ENCODE data around the gene GPSM1.
"Not testable (repeated sequence)": the region's sequence is repeated elsewhere in the genome, so short reads cannot be mapped to it uniquely, and the experiment has no call there.

Gene GPSM1

DNA sequence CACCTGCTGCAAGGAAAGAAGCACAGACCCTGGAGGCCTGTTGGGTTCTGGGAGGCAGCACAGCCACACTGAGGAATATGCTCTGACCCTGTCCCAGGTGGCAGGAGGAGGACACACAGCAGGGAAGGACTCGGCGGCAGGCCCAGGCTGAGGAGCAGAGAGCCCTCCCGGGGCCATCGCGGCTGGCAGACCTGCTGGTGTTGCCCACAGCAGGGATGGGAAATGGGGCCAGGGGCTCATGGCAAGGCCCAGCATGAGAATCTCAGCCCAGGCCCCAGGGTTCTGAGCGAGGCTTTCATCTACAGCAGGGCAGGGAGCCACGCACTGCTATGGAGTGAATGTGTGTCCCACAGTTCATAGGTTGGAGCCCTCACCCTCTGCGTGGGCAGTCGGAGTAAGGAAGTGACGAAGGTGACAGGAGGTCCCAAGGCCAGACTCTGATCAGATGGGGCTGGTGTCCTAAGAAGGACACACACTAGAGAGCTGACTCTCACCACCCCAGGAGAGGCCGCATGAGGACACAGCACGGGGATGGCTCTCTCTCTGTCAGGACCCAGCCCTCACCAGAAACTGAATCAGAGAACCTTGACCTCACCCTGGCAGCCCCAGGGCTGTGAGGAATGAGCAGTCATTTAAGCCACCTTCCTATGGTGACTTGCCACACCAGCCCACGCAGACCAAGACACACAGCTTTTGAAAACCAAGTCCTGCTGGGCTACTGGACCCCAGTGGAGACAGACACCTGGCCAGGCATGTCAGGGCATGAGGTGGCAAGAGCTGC lies 10.3 kb upstream of the GPSM1 start:
- H3K27me3 ChIP-seq (ENCODE audit: insufficient read depth, low read length) = no peaks in the 10 kb centered on the region
- H3K9ac ChIP-seq (ENCODE audit: low read depth, low read length) = no peak overlapping the region
- H3K27ac ChIP-seq (ENCODE audit: low read length) = no peak overlapping the region
- H3K9me3 ChIP-seq (ENCODE audit: insufficient read depth, low read depth, low read length) = peaks cover 14% of the 10 kb centered on the region
- H3K4me1 ChIP-seq (ENCODE audit: insufficient read depth, low read length) = no peaks in the 10 kb centered on the region
- H3K36me3 ChIP-seq (ENCODE audit: insufficient read depth, low read depth, low read length) = no peaks in the 10 kb centered on the region
- H3K4me3 ChIP-seq (ENCODE audit: low read length) = no peak overlapping the region

DNA sequence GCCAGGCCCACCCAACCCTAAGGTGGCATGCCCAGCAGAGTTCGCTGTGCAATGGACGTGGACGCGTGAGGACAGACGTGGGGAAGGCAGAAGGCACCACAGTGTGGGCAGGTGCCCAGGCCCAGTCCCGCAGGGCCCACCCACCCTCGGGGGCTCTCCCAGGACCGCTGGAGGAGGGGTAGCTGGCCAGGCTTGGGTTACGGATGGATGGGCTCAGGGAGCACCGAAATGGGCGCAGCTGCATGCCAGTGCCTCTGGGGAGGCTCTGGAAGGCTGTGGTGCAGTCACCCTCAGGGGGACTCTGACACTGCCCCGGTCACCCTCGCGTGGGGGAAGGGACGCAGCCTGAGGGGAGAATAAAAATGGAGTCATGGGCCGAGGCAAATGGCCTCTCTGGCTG lies 9.6 kb upstream of the GPSM1 start:
- peaks cover 14% of the 10 kb centered on the region for H3K9me3 ChIP-seq (ENCODE audit: insufficient read depth, low read depth, low read length)
- no peaks in the 10 kb centered on the region for H3K36me3 ChIP-seq (ENCODE audit: insufficient read depth, low read depth, low read length)
- H3K9ac ChIP-seq (ENCODE audit: low read depth, low read length) = no peak overlapping the region
- no peaks in the 10 kb centered on the region for H3K27me3 ChIP-seq (ENCODE audit: insufficient read depth, low read length)
- no peak overlapping the region for H3K4me3 ChIP-seq (ENCODE audit: low read length)
- no peak overlapping the region for H3K27ac ChIP-seq (ENCODE audit: low read length)
- no peaks in the 10 kb centered on the region for H3K4me1 ChIP-seq (ENCODE audit: insufficient read depth, low read length)

- H3K4me1 ChIP-seq (ENCODE audit: insufficient read depth, low read length) = no peaks in the 10 kb centered on the region
- no peak overlapping the region for H3K9ac ChIP-seq (ENCODE audit: low read depth, low read length)
- H3K27me3 ChIP-seq (ENCODE audit: insufficient read depth, low read length) = no peaks in the 10 kb centered on the region
- no peak overlapping the region for H3K27ac ChIP-seq (ENCODE audit: low read length)
- peaks cover 14% of the 10 kb centered on the region for H3K9me3 ChIP-seq (ENCODE audit: insufficient read depth, low read depth, low read length)
- H3K4me3 ChIP-seq (ENCODE audit: low read length) = no peak overlapping the region
- no peaks in the 10 kb centered on the region for H3K36me3 ChIP-seq (ENCODE audit: insufficient read depth, low read depth, low read length)
Observed at GRCh38 chr9:136318111-136318775, 9.1 kb upstream of the GPSM1 start.

DNA sequence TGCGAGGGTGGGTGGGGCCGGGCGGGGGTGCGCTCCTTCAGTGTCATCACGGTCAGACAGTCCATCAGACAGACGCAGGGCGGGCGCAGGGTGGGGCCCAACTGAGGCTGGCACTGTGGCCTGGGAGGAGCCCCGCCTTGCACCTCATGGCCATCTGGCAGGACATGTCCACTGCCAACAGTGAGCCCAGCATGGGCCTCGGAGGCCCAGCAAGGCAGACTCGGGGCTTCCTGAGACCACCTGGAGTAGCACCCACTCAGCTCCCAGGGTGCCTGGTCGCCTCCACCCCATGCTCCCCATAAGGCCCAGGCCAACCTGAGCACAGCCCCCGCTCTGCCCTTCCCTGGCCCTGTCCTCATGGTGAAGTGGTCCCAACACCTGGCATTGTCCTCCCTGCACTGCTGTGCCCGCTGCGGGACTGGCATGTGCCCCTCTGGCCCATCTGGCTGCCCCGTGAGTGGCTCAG lies 8.5 kb upstream of the GPSM1 start:
- Histone ChIP-seq H3K4me3 (ENCODE audit: low read length) (no peak overlapping the region), H3K36me3 (ENCODE audit: insufficient read depth, low read depth, low read length) (no peaks in the 10 kb centered on the region), H3K27ac (ENCODE audit: low read length) (no peak overlapping the region), H3K4me1 (ENCODE audit: insufficient read depth, low read length) (no peaks in the 10 kb centered on the region), H3K9me3 (ENCODE audit: insufficient read depth, low read depth, low read length) (peaks cover 14% of the 10 kb centered on the region), H3K9ac (ENCODE audit: low read depth, low read length) (no peak overlapping the region), H3K27me3 (ENCODE audit: insufficient read depth, low read length) (no peaks in the 10 kb centered on the region)

DNA sequence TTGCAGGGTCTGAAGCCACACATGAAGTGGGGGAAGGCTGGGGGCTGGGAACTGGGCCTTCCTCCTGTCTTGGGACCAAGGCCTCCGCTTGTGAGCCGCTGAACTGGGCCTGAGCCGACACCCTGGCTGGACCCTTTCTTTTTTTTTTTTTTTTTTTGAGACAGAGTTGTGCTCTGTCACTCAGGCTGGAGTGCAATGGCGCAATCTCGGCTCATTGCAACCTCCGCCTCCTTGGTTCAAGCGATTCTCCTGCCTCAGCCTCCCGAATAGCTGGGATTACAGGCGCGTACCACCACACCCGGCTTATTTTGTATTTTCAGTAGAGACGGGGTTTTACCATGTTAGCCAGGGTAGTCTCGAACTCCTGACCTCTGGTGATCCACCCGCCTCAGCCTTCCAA lies 8.1 kb upstream of the GPSM1 start:
- not testable (repeated sequence) for H3K36me3 ChIP-seq (ENCODE audit: insufficient read depth, low read depth, low read length); H3K9ac ChIP-seq (ENCODE audit: low read depth, low read length); H3K27ac ChIP-seq (ENCODE audit: low read length); H3K4me3 ChIP-seq (ENCODE audit: low read length); H3K4me1 ChIP-seq (ENCODE audit: insufficient read depth, low read length); H3K27me3 ChIP-seq (ENCODE audit: insufficient read depth, low read length)
- peaks cover 14% of the 10 kb centered on the region for H3K9me3 ChIP-seq (ENCODE audit: insufficient read depth, low read depth, low read length)

GRCh38 chr9:136319955-136320354 lies 7.4 kb upstream of the GPSM1 start:
- not testable (repeated sequence) for H3K27me3 ChIP-seq (ENCODE audit: insufficient read depth, low read length)

DNA sequence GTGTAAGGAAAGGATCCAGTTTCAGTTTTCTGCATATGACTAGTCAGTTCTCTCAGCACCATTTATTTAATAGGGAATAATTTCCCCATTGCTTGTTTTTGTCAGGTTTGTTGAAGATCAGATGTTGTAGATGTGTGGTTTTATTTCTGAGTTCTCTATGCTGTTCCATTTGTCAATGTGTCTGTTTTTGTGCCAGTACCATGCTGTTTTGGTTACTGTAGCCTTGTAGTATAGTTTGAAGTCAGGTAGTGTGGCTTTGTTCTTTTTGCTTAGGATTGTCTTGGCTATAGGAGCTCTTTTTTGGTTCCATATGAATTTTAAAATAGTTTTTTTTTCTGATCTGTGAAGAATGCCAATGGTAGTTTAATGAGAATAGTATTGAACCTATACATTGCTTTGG lies 6.4 kb upstream of the GPSM1 start:
- not testable (repeated sequence) for H3K27me3 ChIP-seq (ENCODE audit: insufficient read depth, low read length); H3K4me1 ChIP-seq (ENCODE audit: insufficient read depth, low read length); H3K4me3 ChIP-seq (ENCODE audit: low read length); H3K9ac ChIP-seq (ENCODE audit: low read depth, low read length); H3K36me3 ChIP-seq (ENCODE audit: insufficient read depth, low read depth, low read length); H3K27ac ChIP-seq (ENCODE audit: low read length); H3K9me3 ChIP-seq (ENCODE audit: insufficient read depth, low read depth, low read length)

More at GRCh38 chr9:136319955-136320354, 7.4 kb upstream of the GPSM1 start:
- not testable (repeated sequence) for H3K27ac ChIP-seq (ENCODE audit: low read length); H3K9me3 ChIP-seq (ENCODE audit: insufficient read depth, low read depth, low read length); H3K4me1 ChIP-seq (ENCODE audit: insufficient read depth, low read length); H3K9ac ChIP-seq (ENCODE audit: low read depth, low read length); H3K36me3 ChIP-seq (ENCODE audit: insufficient read depth, low read depth, low read length); H3K4me3 ChIP-seq (ENCODE audit: low read length)

- Histone ChIP-seq H3K9me3 (ENCODE audit: insufficient read depth, low read depth, low read length) (no peaks in the 10 kb centered on the region), H3K27ac (ENCODE audit: low read length) (no peak overlapping the region), H3K27me3 (ENCODE audit: insufficient read depth, low read length) (no peaks in the 10 kb centered on the region), H3K36me3 (ENCODE audit: insufficient read depth, low read depth, low read length) (no peaks in the 10 kb centered on the region), H3K4me1 (ENCODE audit: insufficient read depth, low read length) (peaks cover 4% of the 10 kb centered on the region), H3K9ac (ENCODE audit: low read depth, low read length) (no peak overlapping the region), H3K4me3 (ENCODE audit: low read length) (no peak overlapping the region)
Observed at GRCh38 chr9:136321561-136321960, 5.8 kb upstream of the GPSM1 start.

- no peaks in the 10 kb centered on the region for H3K9me3 ChIP-seq (ENCODE audit: insufficient read depth, low read depth, low read length)
- H3K4me1 ChIP-seq (ENCODE audit: insufficient read depth, low read length) = peaks cover 9% of the 10 kb centered on the region
- no peaks in the 10 kb centered on the region for H3K36me3 ChIP-seq (ENCODE audit: insufficient read depth, low read depth, low read length)
- H3K27ac ChIP-seq (ENCODE audit: low read length) = no peak overlapping the region
- H3K9ac ChIP-seq (ENCODE audit: low read depth, low read length) = no peak overlapping the region
- H3K27me3 ChIP-seq (ENCODE audit: insufficient read depth, low read length) = no peaks in the 10 kb centered on the region
- H3K4me3 ChIP-seq (ENCODE audit: low read length) = no peak overlapping the region
Observed at GRCh38 chr9:136322756-136323330, 4.5 kb upstream of the GPSM1 start.

DNA sequence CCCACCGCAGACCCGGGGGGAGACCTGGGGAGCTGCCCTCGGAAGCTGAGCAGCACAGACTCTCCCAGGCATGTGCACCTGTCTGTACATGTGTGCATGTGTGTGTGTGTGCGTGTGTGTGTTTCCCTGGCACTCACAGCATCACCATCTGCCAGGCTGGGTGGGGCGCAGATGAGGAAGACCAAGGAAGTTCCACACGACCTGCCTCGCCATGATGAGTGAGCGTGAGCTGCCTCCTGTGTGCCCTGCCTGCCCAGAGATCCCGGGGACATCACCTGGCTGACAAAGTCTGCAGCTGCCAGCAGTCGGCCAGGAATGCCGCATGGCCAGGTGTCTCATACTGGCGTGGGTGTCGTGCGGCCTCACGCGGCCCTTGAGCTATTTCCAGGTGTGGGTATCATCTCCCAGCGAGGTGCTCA lies 4.0 kb upstream of the GPSM1 start:
- Histone ChIP-seq H3K27ac (ENCODE audit: low read length) (no peak overlapping the region), H3K9me3 (ENCODE audit: insufficient read depth, low read depth, low read length) (no peaks in the 10 kb centered on the region), H3K4me3 (ENCODE audit: low read length) (no peak overlapping the region), H3K27me3 (ENCODE audit: insufficient read depth, low read length) (no peaks in the 10 kb centered on the region), H3K4me1 (ENCODE audit: insufficient read depth, low read length) (peaks cover 9% of the 10 kb centered on the region), H3K36me3 (ENCODE audit: insufficient read depth, low read depth, low read length) (no peaks in the 10 kb centered on the region), H3K9ac (ENCODE audit: low read depth, low read length) (no peak overlapping the region)

DNA sequence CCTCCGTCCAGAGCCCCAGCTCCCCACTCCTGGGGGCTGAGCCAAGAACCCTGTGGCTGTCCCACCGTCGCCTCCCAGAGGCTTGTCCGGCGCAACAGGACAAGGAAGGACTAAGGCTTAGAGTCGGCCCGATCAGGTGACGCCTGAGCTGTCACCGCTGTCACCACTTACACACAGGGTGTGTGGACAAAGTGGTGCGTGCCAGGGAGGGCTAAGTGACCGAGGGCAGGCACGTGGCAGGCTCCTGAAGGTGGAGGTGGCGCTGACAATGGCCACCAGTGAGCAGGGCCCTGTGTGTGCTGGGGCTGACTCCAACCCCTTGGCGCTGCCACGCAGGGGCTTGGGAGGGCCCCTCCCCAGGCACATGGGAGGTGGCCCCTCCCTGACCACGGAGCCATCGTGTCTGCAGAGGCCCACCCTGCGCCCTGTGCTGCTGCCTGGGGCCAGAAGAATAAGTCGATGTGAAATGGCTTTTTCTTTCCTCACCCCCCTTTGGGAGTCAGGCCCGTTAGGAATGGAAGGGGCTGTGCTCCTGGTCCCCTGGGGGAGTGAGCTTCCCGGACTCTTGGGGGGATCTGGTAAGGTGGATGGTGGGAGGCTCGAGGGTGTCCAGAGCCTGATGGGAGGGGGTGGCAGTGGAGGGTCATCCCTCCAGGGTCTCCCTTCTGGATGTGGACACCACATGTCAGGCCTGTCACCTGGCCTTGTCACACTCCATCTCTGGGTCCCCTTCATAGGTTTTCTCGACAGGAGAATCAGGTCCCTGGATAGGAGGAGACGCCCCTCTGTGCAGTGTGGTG lies 2.6 kb upstream of the GPSM1 start:
- Histone ChIP-seq H3K36me3 (ENCODE audit: insufficient read depth, low read depth, low read length) (no peaks in the 10 kb centered on the region), H3K27ac (ENCODE audit: low read length) (no peak overlapping the region), H3K9ac (ENCODE audit: low read depth, low read length) (no peak overlapping the region), H3K27me3 (ENCODE audit: insufficient read depth, low read length) (no peaks in the 10 kb centered on the region), H3K4me3 (ENCODE audit: low read length) (no peak overlapping the region), H3K4me1 (ENCODE audit: insufficient read depth, low read length) (peaks cover 9% of the 10 kb centered on the region), H3K9me3 (ENCODE audit: insufficient read depth, low read depth, low read length) (no peaks in the 10 kb centered on the region)

Data from iPS-20b (cell line).